NT2/D1 (cell line): ENCODE results near the gene TCP11.

Experiments used
- DNase-seq: peaks from one replicate; pipeline ENCODE4 v3.0.0-alpha.2; 2011; ENCODE audit warnings: low read depth, low spot score
- H3K27me3 ChIP-seq: 2 replicates; pipeline ENCODE4 v1.6.0; 2011; ENCODE audit warnings: mild to moderate bottlenecking; ENCODE audit not compliant: insufficient read length, insufficient read depth
- H3K36me3 ChIP-seq: 2 replicates; pipeline ENCODE4 v1.6.1; 2011; ENCODE audit warnings: mild to moderate bottlenecking, low read length, mixed read lengths; ENCODE audit not compliant: insufficient read depth, insufficient read length
- H3K4me1 ChIP-seq: 2 replicates; pipeline ENCODE4 v1.5.1; 2011; ENCODE audit not compliant: insufficient read depth, insufficient read length
- H3K4me3 ChIP-seq: 2 replicates; pipeline ENCODE4 v1.5.1; 2011; ENCODE audit warnings: low read depth; ENCODE audit not compliant: insufficient read length
- H3K9ac ChIP-seq: 2 replicates; pipeline ENCODE4 v1.6.0; 2011; ENCODE audit warnings: low read depth; ENCODE audit not compliant: insufficient read length
- H3K9me3 ChIP-seq: 2 replicates; pipeline ENCODE4 v1.5.1; 2011; ENCODE audit warnings: mild to moderate bottlenecking, low read length; ENCODE audit not compliant: insufficient read depth
- SUZ12 ChIP-seq: IDR thresholded peaks from 2 replicates; pipeline ENCODE4 v1.6.1; 2011; ENCODE audit not compliant: insufficient read length, insufficient read depth; ENCODE audit errors: extremely low read depth
- YY1 ChIP-seq: IDR thresholded peaks from 2 replicates; pipeline ENCODE4 v1.6.1; 2011; ENCODE audit not compliant: insufficient read length, insufficient read depth
- ZNF274 ChIP-seq: IDR thresholded peaks from 2 replicates; pipeline ENCODE4 v1.6.1; 2011; ENCODE audit warnings: mild to moderate bottlenecking, low read depth, low read length

The TCP11 gene

GRCh38 chr6:35086636-35087360, 54.3 kb downstream of the TCP11 start:
- Histone ChIP-seq H3K9ac (no peak overlapping the region), H3K27me3 (no peaks in the 10 kb centered on the region)

GRCh38 chr6:35086282-35086632, 54.9 kb downstream of the TCP11 start:
- no peak overlapping the region for H3K9ac ChIP-seq
- no peaks in the 10 kb centered on the region for H3K27me3 ChIP-seq
- no peak overlapping the region for H3K4me3 ChIP-seq
- peaks cover 53% of the 10 kb centered on the region for H3K36me3 ChIP-seq
- peaks cover 17% of the 10 kb centered on the region for H3K4me1 ChIP-seq
- no peak for TF ChIP-seq ZNF274
- TF ChIP-seq SUZ12: no peak
- no peak for TF ChIP-seq YY1
- no peak for DNase-seq
- H3K9me3 ChIP-seq: no peaks in the 10 kb centered on the region

More at GRCh38 chr6:35086636-35087360, 54.3 kb downstream of the TCP11 start:
- TF ChIP-seq ZNF274: no peak
- no peak for TF ChIP-seq SUZ12
- TF ChIP-seq YY1: no peak
- H3K36me3 ChIP-seq: peaks cover 53% of the 10 kb centered on the region
- H3K4me1 ChIP-seq: peaks cover 13% of the 10 kb centered on the region
- H3K4me3 ChIP-seq: no peak overlapping the region
- no peak for DNase-seq
- H3K9me3 ChIP-seq: no peaks in the 10 kb centered on the region

- Histone ChIP-seq H3K36me3 (peaks cover 57% of the 10 kb centered on the region), H3K9me3 (no peaks in the 10 kb centered on the region), H3K4me3 (no peak overlapping the region), H3K27me3 (no peaks in the 10 kb centered on the region), H3K9ac (no peak overlapping the region), H3K4me1 (peaks cover 22% of the 10 kb centered on the region)
- DNase-seq: no peak
- TF ChIP-seq SUZ12 (no peak), YY1 (no peak), ZNF274 (no peak)
Measured at GRCh38 chr6:35085359-35086281, 55.5 kb downstream of the TCP11 start.

GRCh38 chr6:35084511-35085203, 56.5 kb downstream of the TCP11 start:
- no peaks in the 10 kb centered on the region for H3K27me3 ChIP-seq
- H3K4me3 ChIP-seq: no peak overlapping the region
- H3K36me3 ChIP-seq: peaks cover 64% of the 10 kb centered on the region
- H3K9ac ChIP-seq: no peak overlapping the region
- no peak for TF ChIP-seq ZNF274
- no peak for TF ChIP-seq YY1
- TF ChIP-seq SUZ12: no peak
- no peak for DNase-seq
- peaks cover 22% of the 10 kb centered on the region for H3K4me1 ChIP-seq
- no peaks in the 10 kb centered on the region for H3K9me3 ChIP-seq

- Histone ChIP-seq H3K9me3 (no peaks in the 10 kb centered on the region), H3K36me3 (peaks cover 70% of the 10 kb centered on the region), H3K4me1 (peaks cover 20% of the 10 kb centered on the region), H3K9ac (no peak overlapping the region), H3K27me3 (no peaks in the 10 kb centered on the region), H3K4me3 (no peak overlapping the region)
- TF ChIP-seq SUZ12: no peak
- TF ChIP-seq ZNF274: no peak
- no peak for TF ChIP-seq YY1
- no peak for DNase-seq
Measured at GRCh38 chr6:35084041-35084491, 57.1 kb downstream of the TCP11 start.

- peaks cover 72% of the 10 kb centered on the region for H3K36me3 ChIP-seq
- no peaks in the 10 kb centered on the region for H3K27me3 ChIP-seq
- DNase-seq: no peak
- H3K4me3 ChIP-seq: no peak overlapping the region
- TF ChIP-seq YY1 (no peak), ZNF274 (no peak), SUZ12 (no peak)
- H3K4me1 ChIP-seq: peaks cover 19% of the 10 kb centered on the region
- no peak overlapping the region for H3K9ac ChIP-seq
- H3K9me3 ChIP-seq: no peaks in the 10 kb centered on the region
Measured at GRCh38 chr6:35083507-35083906, 57.6 kb downstream of the TCP11 start.
